Activated gamma-delta T cell (primary cell): Measurements from ENCODE around the gene FYTTD1.

Experiments
- DNase-seq: peaks from one replicate; lab custom pipeline; 2025; lab: John Stamatoyannopoulos, UW

The FYTTD1 gene

GRCh38 chr3:197737319-197737649, 12.4 kb upstream of the FYTTD1 start:
- DNase-seq = no peak

GRCh38 chr3:197737749-197738462, 11.8 kb upstream of the FYTTD1 start:
- no peak for DNase-seq

GRCh38 chr3:197742787-197743186, 6.9 kb upstream of the FYTTD1 start:
- no peak for DNase-seq

GRCh38 chr3:197746209-197746608, 3.5 kb upstream of the FYTTD1 start:
- no peak for DNase-seq

GRCh38 chr3:197746801-197747237, 2.9 kb upstream of the FYTTD1 start:
- no peak for DNase-seq

- no peak for DNase-seq
These were observed 927 bp upstream of the FYTTD1 start for GRCh38 chr3:197748597-197749314.

- no peak for DNase-seq
These were observed 425 bp upstream of the FYTTD1 start for GRCh38 chr3:197749315-197749600.

- peak; percentile 34 for DNase-seq
These were observed 731 bp downstream of the FYTTD1 start for GRCh38 chr3:197750396-197750831.

- no peak for DNase-seq
These were observed 1.4 kb downstream of the FYTTD1 start for GRCh38 chr3:197750858-197751737.

- DNase-seq = no peak
These were observed 2.4 kb downstream of the FYTTD1 start for GRCh38 chr3:197752107-197752506.

- no peak for DNase-seq
These were observed 3.6 kb downstream of the FYTTD1 start for GRCh38 chr3:197753263-197753662.

GRCh38 chr3:197756704-197757103, 7.0 kb downstream of the FYTTD1 start:
- DNase-seq = no peak

GRCh38 chr3:197758512-197758911, 8.8 kb downstream of the FYTTD1 start:
- no peak for DNase-seq

- DNase-seq = no peak
These were observed 12.1 kb downstream of the FYTTD1 start for GRCh38 chr3:197761784-197762183.

- DNase-seq = no peak
These were observed 25.6 kb downstream of the FYTTD1 start for GRCh38 chr3:197775317-197775716.

- DNase-seq = no peak
These were observed 32.5 kb downstream of the FYTTD1 start for GRCh38 chr3:197782230-197782629.

- no peak for DNase-seq
These were observed 34.4 kb downstream of the FYTTD1 start for GRCh38 chr3:197784019-197784585.

GRCh38 chr3:197787412-197787811, 37.7 kb downstream of the FYTTD1 start:
- no peak for DNase-seq

- DNase-seq = no peak
These were observed 39.6 kb downstream of the FYTTD1 start for GRCh38 chr3:197789309-197789708.

- no peak for DNase-seq
These were observed 40.4 kb downstream of the FYTTD1 start for GRCh38 chr3:197790033-197790432.

GRCh38 chr3:197791113-197791891, 41.6 kb downstream of the FYTTD1 start, which contains the start of gene LRCH3:
Gene LRCH3 (plus strand): TSS chr3:197791254. CDS start chr3:197791279, 25 bp downstream.
- peak; percentile 77 for DNase-seq
